Measurements from ENCODE around the gene CFAP97.

GRCh38 chr4:185124006-185124405 lies 79.8 kb downstream of the CFAP97 start:
- TF ChIP-seq POLR2A (IDR thresholded peaks at IDR 0.05): no peak
- TF ChIP-seq CTCF (IDR thresholded peaks at IDR 0.05): no peak

Measured in stomach (tissue), 4 donors.